AG09319 (cell line): ENCODE results near the gene SLC35B3.

Experiments used
- DNase-seq: peaks from one replicate; pipeline ENCODE4 v3.0.0-alpha.2; 2010; ENCODE audit warnings: low read depth; ENCODE audit errors: extremely low read depth
- CTCF ChIP-seq: IDR thresholded peaks from 2 replicates; pipeline ENCODE4 v1.5.1; 2011; ENCODE audit warnings: low read depth, mild to moderate bottlenecking, inconsistent platforms, low read length, moderate library complexity

The SLC35B3 gene

DNA sequence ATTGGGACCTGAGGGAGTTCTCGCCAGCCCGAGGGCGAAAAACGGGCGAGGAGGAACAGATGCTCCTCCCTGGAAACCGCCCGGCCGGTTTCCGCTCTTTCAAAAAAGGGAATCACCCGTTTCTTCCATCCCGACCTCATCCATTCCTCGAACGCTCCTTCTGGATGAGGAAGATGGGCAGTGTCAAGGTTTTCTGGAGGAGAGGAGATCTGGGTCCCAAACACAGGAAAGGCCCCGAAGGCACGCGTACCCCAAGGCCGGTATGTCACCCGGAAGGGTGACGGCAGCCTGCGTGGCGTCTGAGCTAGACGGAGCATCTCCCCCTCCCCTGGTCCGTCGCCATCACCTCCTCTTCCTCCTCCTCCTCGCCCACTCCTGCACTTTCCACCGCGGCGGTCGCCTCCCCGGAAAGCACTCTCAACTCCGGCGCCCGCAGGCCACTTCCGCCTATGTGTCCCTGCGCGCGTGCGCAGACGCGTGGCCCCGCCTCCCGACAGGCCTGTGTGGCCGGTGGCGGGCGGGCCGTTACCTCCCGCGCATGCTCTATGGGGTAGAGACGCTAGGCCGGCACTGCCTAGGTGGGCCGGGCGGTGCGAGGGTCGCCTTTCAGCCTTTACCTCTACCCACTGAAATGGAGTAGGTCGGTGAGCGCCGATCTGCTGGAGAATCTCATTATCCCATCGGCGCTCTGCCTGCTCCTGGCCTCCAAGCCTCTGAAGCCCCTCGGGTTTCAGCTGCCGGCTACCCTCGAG is at the start of gene SLC35B3:
TSS of gene SLC35B3 (minus strand) at position 453 of the 752 bp plus-strand sequence.
- DNase-seq: peak; percentile 84
- no peak for TF ChIP-seq CTCF

- TF ChIP-seq CTCF: no peak
- DNase-seq: no peak
Measured at GRCh38 chr6:8483650-8484049, 48.3 kb upstream of the SLC35B3 start.

DNA sequence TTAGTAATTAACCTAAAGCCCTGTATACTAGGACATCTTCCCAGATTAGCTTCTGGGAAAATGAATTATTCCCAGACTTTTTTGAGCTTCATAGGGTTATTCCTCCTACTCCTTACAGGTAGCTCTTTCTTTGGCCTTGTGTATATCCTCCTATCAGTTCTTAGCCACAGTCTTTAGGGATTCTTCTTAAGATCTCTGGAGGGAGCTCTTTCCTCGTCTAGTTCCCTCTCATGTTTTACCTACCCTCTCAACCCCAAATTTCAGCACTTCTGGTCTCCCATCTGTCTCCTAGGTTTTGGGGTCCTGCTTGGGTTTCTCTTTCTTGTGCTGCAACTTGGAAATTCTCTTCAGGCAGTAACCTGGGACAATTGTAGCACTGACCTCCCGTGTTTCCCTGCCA is 46.4 kb upstream of the SLC35B3 start:
- TF ChIP-seq CTCF: peak; percentile 44
- DNase-seq: no peak

- DNase-seq: no peak
- TF ChIP-seq CTCF: no peak
Measured at GRCh38 chr6:8478418-8478817, 43.1 kb upstream of the SLC35B3 start.

DNA sequence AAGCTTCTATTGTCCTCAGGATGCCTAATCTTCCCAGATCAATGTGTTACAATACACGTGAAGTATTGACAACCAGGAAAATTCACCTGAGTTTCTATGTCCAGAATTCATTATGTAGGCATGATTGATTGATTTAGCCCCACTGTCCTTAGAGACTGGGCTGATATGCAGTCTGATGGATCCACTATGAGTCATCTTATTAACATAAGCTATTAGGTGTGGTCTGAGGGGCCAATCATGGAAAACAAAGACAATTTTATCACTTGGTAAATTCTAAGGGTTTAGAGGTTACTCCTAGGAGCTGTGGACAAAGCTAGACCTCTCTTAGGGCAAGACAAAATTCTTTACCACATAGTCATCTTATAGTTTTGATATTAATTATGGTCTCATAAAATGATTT is 41.3 kb upstream of the SLC35B3 start:
- no peak for TF ChIP-seq CTCF
- DNase-seq: no peak

DNA sequence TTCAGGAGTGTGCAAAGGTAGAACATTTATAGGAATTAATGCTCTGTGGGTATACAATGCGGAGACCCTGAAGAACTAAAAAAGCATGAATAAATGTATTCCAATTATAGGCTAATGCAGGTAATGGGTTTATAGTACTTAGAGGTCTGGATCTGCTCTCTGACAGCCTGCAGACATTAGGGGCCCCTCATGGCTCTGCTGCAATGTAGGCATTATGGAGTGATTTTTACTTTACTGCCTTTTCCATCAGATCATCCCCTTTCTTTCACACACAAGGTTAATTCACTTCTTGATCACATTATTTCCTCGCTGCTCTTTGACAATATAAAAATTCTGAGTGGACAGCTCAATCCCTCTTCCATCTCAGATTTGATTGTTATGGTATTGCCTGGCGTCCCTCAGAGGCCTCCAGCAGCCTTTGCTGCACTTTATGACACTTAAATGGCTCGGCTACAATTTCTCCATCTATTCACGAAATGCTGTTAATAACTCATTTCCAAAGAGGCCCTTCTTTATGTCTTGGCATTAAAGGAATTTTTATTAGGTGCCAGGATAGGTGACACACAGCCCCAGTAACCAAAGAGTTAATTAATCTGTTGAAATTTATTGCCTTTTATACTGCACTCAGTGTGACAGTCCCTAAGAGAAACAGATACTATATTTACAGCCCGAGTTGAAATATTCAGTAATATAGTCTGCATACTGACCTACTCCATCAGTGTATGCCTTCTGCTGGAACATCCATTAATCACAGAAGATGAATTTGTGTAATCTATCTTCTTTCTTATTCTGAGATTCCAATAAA is 33.4 kb upstream of the SLC35B3 start:
- DNase-seq: no peak
- TF ChIP-seq CTCF: no peak

GRCh38 chr6:8462694-8463093 is 27.3 kb upstream of the SLC35B3 start:
- no peak for DNase-seq
- no peak for TF ChIP-seq CTCF
